Measurements from ENCODE around the gene PATZ1. TPM values are rescaled to one million over a fixed set of nuclear protein-coding genes. Genes with fewer than 3 reads are reported as not detected.

PATZ1 gene
- total and polyA plus RNA-seq, 2 experiments from 2014 or later = 23.2 to 56.8 TPM

DNA sequence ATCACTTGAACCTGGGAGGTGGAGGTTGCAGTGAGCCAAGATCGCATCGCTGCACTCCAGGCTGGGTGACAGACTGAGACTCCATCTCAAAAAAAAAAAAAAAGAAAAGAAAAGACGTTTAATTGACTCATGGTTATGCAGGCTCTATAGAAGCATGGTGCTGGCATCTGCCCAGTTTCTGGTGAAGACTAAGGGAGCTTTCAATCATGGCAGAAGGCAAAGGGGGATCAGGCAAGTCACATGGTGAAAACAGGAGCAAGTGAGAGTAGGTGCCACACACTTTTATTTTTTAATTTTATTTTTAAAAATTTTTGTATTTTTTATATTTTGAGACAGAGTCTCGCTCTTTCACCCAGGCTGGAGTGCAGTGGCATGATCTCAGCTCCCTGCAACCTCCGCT is 8.4 kb upstream of the PATZ1 start:
- H3K79me2 ChIP-seq (replicated peaks; ENCODE audit: insufficient read depth) = no peaks in the 10 kb centered on the region
- no peak overlapping the region for H3K27ac ChIP-seq (ENCODE audit: low read depth)
- H4K20me1 ChIP-seq (replicated peaks; ENCODE audit: insufficient read depth) = no peaks in the 10 kb centered on the region
- H3K27me3 ChIP-seq (ENCODE audit: insufficient read depth) = no peaks in the 10 kb centered on the region
- H3K36me3 ChIP-seq (ENCODE audit: insufficient read depth) = no peaks in the 10 kb centered on the region
- H3K4me3 ChIP-seq = no peak overlapping the region
- TF ChIP-seq ZNF114 (CRISPR knock-in tag; IDR thresholded peaks at IDR 0.05) (no peak), EZH2 (IDR thresholded peaks at IDR 0.05; ENCODE audit: low read depth, unreplicated experiment) (no peak), JUNB (IDR thresholded peaks at IDR 0.05; ENCODE audit: unreplicated experiment) (no peak), EZH2phosphoT487 (IDR thresholded peaks at IDR 0.05; ENCODE audit: unreplicated experiment) (no peak), STAT1 (IDR thresholded peaks at IDR 0.05; ENCODE audit: unreplicated experiment) (no peak), NANOG (IDR thresholded peaks at IDR 0.05; ENCODE audit: borderline replicate concordance) (no peak), CREB1 (CRISPR knock-in tag; IDR thresholded peaks at IDR 0.05; ENCODE audit: low read depth) (no peak)
- TF ChIP-seq, protein P1, sequence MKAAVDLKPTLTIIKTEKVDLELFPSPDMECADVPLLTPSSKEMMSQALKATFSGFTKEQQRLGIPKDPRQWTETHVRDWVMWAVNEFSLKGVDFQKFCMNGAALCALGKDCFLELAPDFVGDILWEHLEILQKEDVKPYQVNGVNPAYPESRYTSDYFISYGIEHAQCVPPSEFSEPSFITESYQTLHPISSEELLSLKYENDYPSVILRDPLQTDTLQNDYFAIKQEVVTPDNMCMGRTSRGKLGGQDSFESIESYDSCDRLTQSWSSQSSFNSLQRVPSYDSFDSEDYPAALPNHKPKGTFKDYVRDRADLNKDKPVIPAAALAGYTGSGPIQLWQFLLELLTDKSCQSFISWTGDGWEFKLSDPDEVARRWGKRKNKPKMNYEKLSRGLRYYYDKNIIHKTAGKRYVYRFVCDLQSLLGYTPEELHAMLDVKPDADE (IDR thresholded peaks at IDR 0.05) = no peak
- TF ChIP-seq, protein P2, sequence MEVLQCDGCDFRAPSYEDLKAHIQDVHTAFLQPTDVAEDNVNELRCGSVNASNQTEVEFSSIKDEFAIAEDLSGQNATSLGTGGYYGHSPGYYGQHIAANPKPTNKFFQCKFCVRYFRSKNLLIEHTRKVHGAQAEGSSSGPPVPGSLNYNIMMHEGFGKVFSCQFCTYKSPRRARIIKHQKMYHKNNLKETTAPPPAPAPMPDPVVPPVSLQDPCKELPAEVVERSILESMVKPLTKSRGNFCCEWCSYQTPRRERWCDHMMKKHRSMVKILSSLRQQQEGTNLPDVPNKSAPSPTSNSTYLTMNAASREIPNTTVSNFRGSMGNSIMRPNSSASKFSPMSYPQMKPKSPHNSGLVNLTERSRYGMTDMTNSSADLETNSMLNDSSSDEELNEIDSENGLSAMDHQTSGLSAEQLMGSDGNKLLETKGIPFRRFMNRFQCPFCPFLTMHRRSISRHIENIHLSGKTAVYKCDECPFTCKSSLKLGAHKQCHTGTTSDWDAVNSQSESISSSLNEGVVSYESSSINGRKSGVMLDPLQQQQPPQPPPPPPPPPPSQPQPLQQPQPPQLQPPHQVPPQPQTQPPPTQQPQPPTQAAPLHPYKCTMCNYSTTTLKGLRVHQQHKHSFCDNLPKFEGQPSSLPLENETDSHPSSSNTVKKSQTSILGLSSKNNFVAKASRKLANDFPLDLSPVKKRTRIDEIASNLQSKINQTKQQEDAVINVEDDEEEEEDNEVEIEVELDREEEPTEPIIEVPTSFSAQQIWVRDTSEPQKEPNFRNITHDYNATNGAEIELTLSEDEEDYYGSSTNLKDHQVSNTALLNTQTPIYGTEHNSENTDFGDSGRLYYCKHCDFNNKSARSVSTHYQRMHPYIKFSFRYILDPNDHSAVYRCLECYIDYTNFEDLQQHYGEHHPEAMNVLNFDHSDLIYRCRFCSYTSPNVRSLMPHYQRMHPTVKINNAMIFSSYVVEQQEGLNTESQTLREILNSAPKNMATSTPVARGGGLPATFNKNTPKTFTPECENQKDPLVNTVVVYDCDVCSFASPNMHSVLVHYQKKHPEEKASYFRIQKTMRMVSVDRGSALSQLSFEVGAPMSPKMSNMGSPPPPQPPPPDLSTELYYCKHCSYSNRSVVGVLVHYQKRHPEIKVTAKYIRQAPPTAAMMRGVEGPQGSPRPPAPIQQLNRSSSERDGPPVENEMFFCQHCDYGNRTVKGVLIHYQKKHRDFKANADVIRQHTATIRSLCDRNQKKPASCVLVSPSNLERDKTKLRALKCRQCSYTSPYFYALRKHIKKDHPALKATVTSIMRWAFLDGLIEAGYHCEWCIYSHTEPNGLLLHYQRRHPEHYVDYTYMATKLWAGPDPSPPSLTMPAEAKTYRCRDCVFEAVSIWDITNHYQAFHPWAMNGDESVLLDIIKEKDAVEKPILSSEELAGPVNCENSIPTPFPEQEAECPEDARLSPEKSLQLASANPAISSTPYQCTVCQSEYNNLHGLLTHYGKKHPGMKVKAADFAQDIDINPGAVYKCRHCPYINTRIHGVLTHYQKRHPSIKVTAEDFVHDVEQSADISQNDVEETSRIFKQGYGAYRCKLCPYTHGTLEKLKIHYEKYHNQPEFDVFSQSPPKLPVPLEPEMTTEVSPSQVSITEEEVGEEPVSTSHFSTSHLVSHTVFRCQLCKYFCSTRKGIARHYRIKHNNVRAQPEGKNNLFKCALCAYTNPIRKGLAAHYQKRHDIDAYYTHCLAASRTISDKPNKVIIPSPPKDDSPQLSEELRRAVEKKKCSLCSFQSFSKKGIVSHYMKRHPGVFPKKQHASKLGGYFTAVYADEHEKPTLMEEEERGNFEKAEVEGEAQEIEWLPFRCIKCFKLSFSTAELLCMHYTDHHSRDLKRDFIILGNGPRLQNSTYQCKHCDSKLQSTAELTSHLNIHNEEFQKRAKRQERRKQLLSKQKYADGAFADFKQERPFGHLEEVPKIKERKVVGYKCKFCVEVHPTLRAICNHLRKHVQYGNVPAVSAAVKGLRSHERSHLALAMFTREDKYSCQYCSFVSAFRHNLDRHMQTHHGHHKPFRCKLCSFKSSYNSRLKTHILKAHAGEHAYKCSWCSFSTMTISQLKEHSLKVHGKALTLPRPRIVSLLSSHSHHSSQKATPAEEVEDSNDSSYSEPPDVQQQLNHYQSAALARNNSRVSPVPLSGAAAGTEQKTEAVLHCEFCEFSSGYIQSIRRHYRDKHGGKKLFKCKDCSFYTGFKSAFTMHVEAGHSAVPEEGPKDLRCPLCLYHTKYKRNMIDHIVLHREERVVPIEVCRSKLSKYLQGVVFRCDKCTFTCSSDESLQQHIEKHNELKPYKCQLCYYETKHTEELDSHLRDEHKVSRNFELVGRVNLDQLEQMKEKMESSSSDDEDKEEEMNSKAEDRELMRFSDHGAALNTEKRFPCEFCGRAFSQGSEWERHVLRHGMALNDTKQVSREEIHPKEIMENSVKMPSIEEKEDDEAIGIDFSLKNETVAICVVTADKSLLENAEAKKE (CRISPR knock-in tag; IDR thresholded peaks at IDR 0.05) = no peak
- DNase-seq (ENCODE audit: low spot score) = no peak
- no peak overlapping the region for H2AFZ ChIP-seq
- Mint-ChIP-seq H3K4me1 (peaks cover 4% of the 10 kb centered on the region; the same call in 2 of the 3 replicates), H3K9me3 (no peaks in the 10 kb centered on the region; the same call in 2 of the 3 replicates), H3K27ac (no peak overlapping the region), H3K27me3 (ENCODE audit: insufficient read depth, low read depth, poor library complexity) (peaks cover 5% of the 10 kb centered on the region), H3K36me3 (ENCODE audit: low read depth) (no peaks in the 10 kb centered on the region), H3K4me3 (no peak overlapping the region)
- ATAC-seq = no peak
- H3K4me1 ChIP-seq (ENCODE audit: insufficient read depth) = no peaks in the 10 kb centered on the region; the same call in 1 of the 2 replicates
- H3K9me2 ChIP-seq (ENCODE audit: insufficient read depth) = no peaks in the 10 kb centered on the region
- H3F3A ChIP-seq (replicated peaks; ENCODE audit: low read depth) = no peaks in the 10 kb centered on the region
- H3K4me2 ChIP-seq = no peak overlapping the region

All from GM23338 (cell line).